NCI-H2196 treated with DMSO at 0.1 percent for 48 hours (cell line): ENCODE data around the gene DNM3.
"Not testable (repeated sequence)": the region's sequence is repeated elsewhere in the genome, so short reads cannot be mapped to it uniquely, and the experiment has no call there.

Experiments
- DNase-seq: peaks from one replicate; lab custom pipeline; 2025; ENCODE audit not compliant: unreplicated experiment; lab: John Stamatoyannopoulos, UW

The DNM3 gene

GRCh38 chr1:172019976-172020375 is 178.7 kb downstream of the DNM3 start:
- DNase-seq, result no peak

DNA sequence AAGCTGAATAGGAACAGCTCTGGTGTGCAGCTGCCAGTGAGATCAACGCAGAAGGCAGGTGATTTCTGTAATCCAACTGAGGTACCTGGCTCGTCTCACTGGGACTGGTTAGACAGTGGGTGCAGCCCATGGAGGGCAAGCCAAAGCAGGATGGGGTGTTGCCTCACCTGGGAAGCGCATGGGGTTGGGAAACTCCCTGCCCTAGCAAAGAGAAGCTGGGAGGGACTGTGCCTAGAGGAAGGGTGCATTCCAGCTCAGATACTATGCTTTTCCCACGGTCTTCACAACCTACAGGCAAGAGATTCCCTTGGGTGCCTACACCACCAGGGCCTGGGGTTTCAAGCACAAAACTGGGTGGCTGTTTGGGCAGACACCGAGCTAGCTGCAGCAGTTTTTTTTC is 183.2 kb downstream of the DNM3 start:
- DNase-seq, result no peak

GRCh38 chr1:172024944-172025738 is 183.8 kb downstream of the DNM3 start:
- DNase-seq, result not testable (repeated sequence)

- no peak for DNase-seq
Observed at GRCh38 chr1:172040466-172040865, 199.2 kb downstream of the DNM3 start.

- DNase-seq, result no peak
Observed at GRCh38 chr1:172041102-172041501, 199.8 kb downstream of the DNM3 start.

GRCh38 chr1:172041742-172042141 is 200.4 kb downstream of the DNM3 start:
- DNase-seq, result no peak

- DNase-seq, result no peak
Observed at GRCh38 chr1:172043900-172044299, 202.6 kb downstream of the DNM3 start.

DNA sequence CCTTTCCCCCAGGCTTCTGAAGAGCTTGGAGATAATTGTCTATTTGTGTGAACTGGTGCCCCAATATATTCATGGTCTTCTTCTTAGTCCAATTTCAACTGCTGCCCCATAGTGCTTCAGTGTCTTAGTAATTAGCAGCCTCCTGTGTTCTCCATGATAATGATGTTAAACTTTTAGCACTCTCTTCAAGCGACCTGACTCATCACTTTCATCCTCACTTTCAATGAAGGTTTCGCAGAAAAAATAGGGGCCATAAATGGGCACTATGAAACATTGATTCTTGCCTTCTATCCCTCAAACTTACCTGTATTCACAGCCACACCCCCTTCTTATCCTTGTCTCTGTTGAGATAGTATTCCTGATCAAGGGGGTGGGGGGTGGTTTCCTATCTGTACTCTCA is 210.6 kb downstream of the DNM3 start:
- DNase-seq, result no peak

DNA sequence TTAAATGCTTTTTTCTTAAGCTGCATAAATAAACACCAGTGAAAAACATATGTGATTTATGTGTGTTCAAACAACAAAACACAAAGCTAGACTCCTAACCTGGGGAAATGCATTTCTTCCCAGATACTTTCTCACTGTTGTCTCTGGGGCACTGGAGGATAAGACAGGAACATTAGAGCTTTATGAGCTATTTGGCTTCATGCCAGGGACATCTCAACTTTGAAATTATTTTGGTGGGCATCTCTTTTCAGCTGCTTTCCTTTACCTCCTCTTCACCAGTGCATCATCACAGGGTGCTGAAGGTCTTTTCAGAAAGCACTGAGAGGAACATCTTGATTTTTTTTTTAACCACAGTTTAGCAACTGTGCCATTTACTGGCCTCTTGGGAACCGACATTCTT is 212.9 kb downstream of the DNM3 start:
- DNase-seq, result no peak

GRCh38 chr1:172055816-172056419 is 214.6 kb downstream of the DNM3 start:
- DNase-seq, result not testable (repeated sequence)

- no peak for DNase-seq
Observed at GRCh38 chr1:172068334-172068733, 227.0 kb downstream of the DNM3 start.

GRCh38 chr1:172069051-172069450 is 227.8 kb downstream of the DNM3 start:
- no peak for DNase-seq

- DNase-seq, result no peak
Observed at GRCh38 chr1:172069534-172069933, 228.2 kb downstream of the DNM3 start.

GRCh38 chr1:172070055-172070454 is 228.8 kb downstream of the DNM3 start:
- no peak for DNase-seq

DNA sequence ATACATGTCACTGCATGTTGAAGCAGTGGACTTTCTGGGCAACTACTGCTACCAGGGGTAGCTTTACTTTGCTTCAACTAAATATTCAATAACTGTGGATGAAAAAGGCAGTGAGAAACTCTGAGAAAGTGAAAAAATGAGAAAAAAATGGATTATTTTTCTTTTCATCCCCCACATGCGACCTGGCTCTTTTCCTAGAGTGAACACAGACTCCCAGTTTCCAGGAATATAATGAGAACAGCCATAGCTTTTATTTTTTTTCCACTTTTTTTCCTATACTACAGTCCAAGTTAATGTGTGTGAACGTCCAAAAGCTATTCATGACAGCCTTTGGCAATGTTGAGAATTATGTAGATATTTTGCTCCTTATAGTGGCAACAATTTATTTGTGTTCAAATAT is 230.4 kb downstream of the DNM3 start:
- no peak for DNase-seq

GRCh38 chr1:172079859-172080258 is 238.6 kb downstream of the DNM3 start:
- not testable (repeated sequence) for DNase-seq

DNA sequence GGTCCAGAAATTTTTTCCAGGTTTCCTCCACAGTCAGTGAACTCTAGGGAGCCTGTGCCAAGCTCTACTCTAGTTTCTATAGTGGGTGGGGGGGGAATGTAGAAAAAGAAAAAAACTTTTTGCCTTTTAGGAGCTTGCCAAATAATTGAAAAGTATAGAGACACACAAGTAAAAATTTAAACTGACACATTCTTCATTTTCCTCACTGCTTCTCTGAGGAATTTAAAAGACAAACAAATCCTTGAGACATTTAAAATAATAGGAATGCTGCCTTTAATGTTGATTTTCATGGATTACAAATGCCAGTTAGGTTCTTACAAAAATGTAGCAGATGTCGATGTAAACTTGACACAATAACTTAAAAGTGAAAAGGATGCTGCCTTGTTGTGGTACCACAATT is 241.9 kb downstream of the DNM3 start:
- no peak for DNase-seq

- no peak for DNase-seq
Observed at GRCh38 chr1:172084876-172085275, 243.6 kb downstream of the DNM3 start.

- DNase-seq, result no peak
Observed at GRCh38 chr1:172085317-172085716, 244.0 kb downstream of the DNM3 start.

- no peak for DNase-seq
Observed at GRCh38 chr1:172086137-172086536, 244.8 kb downstream of the DNM3 start.

DNA sequence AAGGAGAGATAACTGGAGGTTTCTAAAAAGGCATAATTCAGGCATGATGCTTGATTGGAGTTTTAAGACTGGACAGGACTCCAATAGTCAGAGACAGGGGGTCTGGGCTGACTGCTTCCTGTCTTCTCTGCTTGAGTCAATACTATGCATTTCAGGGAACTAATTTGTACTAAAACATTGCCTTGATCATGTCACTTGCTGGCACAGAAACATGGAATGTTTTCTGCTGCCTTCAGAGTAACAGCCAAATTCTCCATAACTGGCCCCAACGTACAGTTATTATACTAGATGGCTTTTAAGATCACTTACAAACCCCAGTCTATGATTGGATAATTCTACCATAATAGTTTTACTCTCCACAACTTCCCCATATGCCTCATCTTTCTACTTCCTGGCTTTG is 247.0 kb downstream of the DNM3 start:
- DNase-seq, result no peak

- no peak for DNase-seq
Observed at GRCh38 chr1:172089768-172090510, 248.6 kb downstream of the DNM3 start.
